GM21423 (cell line): ENCODE data around the gene CCL27.

Experiments
- ATAC-seq: cut with Tn5 transposase; IDR thresholded peaks from one replicate; pipeline ENCODE4 v1.9.1; 2021; ENCODE audit warnings: mild to moderate bottlenecking, moderate library complexity; ENCODE audit not compliant: unreplicated experiment

The CCL27 gene

DNA sequence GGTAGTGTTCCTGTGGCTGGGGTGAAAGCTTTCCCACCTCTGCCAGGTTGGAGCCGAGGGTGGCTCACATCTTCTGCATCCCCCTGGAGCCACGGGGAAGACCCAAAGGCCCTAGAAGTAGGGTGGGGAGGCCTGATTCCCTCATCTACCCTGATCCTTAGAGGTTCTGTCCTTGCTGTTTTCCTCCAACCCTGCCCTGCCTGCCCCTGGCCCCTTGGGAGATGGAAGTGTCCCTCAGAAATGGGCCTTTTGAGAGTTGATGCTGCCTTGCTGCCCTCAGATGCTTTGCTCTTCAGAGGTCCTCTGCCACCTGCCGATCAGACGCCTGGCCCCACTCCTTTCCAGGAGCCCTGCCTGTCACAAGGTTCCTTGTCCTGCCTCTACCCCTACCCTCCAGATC is 22.4 kb upstream of the CCL27 start:
- ATAC-seq: no peak

DNA sequence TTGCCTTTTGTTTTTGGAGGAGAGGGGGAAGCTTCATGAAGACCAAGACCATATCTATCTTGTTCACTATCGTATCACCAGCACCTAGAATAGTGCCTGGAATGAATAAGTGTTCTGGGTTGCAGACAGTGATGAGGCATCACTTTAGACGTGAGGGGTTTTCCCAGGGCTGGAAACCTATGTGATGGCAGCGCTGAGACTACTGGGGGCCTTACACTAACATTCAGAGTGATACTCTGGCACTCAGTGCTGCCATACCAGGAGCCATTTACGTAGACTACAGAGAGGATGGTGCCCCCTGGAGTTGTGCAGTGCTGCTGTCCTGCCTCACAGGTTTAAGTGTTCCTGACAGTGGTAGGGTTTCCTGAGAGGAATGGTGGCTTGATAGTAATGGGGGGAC is 21.7 kb upstream of the CCL27 start:
- ATAC-seq: no peak

DNA sequence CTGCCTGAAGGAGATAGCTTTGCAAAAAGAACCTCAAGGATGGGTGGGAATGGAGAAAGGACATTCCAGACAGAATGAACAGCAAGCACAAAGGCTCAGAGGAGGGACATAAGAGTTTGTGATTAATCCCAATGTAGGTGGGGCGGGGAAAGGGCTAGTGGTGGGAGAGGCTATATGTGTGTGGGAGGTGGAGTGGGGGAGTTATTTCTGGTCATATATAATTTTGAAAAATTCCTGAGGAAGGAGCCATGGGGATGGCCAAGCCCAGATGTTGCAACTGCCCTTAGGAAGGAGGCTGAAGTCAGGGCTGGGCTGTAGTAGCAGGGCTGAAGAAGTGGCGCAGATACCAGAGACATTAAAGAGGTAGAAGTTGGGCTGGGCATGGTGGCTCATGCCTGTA is 13.4 kb upstream of the CCL27 start:
- no peak for ATAC-seq

DNA sequence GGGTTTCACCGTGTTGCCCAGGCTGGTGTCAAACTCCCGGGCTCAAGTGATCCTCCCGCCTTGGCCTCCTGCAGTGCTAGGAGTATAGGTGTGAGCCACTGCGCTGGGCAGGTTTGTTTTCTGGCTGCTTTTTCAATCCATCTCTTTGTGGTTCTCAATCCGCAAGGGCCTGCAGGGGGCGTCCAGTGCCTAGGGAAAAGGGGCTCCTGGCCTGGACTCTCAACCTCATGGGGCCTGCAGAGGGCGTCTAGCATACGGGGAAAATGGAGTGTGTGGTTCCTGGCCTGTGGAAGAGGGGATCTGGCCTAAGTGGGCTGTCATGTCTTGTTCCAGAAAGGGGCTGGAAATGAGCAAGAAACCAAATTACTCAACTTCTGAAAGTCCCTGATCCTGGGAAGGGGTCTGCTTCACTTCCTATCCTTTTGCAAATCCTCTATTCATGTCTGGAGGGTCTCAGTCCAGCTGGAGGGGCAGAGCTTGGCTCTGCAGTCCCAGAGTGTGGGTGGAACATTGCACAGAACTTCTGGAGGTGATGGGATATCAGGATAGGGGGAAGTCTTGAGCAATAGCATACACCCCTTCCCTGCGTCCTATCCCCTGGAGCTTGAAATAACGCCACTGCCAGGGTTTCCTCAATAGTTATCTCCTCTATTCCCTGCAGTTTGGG is 12.7 kb upstream of the CCL27 start:
- no peak for ATAC-seq

DNA sequence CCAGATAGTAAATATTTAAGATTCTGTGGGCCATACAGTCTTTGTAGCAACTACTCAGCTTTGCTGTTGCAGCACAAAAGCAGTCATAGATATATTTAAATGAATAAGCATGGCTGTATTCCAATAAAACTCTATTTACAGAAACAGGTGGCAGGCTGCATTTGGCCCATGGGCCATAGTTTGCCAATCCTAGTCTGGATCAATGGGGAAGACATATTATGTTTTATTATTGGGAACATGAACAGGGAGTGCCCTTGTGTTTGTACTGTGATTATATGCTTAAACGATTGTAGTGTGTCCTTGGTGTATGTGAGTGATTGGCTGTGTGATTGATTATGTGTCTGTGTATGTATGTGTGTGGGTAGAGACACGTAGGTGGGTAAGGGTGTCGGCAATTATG is 12.0 kb upstream of the CCL27 start:
- ATAC-seq: no peak

DNA sequence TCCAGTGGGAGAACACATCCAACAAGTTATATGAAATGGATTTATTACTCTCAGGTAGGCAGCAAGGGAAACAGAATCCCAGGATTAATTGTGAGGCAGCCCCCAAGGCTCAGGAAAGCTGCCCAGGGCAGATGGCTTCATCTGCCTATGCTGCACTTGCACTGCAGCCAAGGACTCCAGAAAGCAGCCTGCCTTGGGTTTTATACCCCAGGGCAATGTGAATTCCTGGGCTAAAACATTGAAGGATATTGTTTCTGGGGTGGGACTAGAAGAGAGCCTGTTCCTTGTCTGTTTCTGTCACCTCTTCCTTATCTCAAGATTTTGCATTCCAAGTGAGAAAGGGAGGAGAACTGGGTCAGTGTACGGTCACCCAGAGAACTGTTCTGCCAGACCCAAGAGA is 8.8 kb upstream of the CCL27 start:
- no peak for ATAC-seq

DNA sequence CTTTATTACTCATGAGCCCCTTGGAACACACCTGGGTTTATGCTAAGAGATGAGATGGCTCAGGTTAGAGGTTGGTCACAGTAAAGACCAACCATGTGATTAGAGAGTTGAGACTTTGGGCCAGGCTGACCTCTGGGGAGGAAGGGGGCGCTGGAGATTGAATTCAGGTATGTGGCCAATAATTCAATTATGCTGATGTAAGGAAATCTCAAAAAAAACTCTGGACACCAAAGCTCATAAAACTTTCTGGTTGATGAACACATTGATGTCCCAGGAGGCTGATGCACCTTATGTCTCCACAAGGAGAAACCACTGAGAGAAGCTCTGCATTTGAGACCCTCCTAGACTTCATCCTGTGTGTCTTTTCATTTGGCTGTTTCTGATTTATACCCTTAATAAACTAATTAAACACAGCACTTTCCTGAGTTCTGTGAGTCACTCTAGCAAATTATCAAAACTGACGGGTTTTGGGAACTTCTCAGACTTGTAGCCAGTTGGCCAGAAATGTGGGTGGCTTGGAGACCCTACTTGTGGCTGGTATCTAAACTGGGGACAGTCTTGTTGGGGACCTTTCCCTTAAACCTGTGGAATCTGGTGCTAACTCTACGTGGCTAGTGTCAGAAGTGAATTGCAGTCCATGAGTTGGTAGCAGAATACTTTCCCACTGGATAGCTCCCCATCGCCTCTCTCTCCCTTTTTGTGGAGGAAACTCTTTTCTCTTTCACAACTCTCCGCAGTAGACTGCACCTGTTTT is 7.5 kb upstream of the CCL27 start:
- ATAC-seq: no peak

DNA sequence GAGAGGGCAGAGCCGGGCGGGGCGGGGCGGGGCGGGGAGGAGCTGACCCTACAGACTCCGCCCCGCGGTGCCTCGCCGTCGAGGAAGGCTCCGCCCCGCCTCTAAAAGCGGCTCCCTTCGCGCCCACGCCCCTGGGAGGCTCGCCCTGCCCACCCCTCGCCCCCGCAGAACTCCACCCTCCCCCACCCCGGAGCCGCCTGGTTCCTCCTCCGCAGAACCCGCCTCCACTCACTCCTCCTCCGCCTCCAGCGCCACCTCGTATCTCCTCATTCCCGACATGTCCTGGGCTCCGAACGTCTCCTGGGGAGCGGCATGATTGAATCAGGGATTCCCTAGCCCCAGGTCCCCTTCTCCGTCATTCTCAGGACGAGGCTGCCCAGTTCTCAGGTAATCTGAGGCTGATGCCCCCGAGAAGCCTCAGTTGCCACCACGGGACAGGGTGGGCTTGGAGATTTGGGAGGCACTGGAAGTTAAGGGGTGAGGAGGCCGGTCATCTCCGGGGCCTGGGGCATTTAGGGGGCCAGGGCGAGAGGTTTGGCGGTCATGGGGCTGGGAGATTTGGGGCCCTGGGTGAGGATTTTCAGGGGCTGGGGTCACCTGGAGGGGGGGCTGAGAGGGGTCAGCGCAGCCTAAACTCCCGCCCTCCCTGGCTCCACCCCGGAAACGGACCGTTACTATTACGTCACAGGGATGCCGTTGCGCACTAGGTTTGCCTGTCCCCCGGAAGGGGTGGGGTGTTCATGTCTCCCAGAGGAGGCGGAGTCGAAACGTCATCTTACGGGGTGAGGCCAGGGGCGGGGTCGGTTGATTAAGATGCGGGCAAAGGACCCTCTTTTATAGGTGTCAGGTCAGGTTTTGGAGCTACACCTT is 3.2 kb upstream of the CCL27 start:
- ATAC-seq: peak; percentile 76

DNA sequence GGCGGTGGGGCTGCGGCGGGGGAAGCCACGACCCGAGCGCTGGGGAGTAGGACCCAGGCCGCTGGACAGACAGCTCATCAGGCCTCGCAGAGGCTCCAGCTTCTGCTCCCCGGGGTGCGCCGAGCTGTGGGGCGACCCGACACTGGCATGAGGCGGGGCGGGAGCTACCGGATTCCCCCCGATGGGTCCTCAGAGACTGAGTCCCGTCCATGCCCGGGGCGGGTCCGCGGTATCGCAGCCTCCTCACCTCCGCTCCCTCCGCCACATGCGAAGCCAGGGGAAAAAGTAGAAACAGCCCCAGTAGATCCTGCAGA is 2.6 kb upstream of the CCL27 start:
- ATAC-seq: no peak

DNA sequence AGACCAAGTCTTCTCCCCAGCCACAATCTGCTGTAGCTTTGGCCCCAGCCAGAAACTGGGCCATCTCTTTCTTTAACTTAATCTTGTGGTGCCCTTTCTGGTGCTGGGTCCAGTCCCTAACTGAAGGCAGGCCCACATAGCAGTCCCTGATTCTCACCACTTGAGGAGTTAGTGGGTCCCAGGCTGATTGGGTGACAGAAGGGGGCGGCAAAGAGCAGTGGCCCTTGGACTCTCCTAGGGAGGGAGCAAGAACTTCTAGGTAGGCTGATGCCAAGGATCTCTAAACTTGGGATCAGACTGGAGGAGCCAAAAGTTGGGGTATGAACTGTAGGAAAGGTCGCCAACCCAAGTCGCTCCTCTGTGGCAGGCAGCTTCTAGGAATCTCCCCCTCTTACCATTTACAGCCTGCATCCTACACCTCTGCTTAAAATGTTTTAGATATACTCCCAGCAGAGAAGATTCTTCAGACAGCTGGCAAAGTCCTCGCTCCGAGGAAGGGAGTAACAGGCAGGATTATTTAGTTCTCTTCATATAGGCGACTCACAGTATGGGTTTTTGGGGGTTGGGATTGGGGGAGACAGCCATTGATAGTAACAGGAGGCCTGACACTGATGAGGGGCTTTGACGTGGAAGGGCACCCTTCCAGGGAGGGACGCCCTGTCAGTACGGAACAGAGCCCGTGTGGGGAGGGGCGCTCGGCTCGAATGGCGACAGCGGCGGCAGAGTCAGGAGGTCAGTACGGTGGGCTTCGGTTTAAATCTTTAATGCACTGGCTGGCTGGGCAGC is 2.0 kb upstream of the CCL27 start:
- ATAC-seq: no peak

DNA sequence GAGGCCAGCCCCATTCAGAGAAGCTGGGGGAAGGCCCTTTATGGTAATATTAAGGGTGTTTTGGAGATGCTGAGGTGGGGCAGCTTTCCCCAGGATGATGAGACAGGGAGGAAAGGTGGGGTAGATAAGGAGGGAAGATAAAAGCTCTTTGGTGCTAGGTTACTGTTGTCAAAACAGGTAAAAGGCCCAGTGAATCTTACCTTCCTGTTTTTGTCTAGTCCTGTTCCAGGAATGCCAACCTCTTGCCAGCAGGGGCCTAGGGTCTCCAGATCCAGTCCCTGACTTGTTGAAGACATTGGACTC is 797 bp upstream of the CCL27 start:
- ATAC-seq: no peak

DNA sequence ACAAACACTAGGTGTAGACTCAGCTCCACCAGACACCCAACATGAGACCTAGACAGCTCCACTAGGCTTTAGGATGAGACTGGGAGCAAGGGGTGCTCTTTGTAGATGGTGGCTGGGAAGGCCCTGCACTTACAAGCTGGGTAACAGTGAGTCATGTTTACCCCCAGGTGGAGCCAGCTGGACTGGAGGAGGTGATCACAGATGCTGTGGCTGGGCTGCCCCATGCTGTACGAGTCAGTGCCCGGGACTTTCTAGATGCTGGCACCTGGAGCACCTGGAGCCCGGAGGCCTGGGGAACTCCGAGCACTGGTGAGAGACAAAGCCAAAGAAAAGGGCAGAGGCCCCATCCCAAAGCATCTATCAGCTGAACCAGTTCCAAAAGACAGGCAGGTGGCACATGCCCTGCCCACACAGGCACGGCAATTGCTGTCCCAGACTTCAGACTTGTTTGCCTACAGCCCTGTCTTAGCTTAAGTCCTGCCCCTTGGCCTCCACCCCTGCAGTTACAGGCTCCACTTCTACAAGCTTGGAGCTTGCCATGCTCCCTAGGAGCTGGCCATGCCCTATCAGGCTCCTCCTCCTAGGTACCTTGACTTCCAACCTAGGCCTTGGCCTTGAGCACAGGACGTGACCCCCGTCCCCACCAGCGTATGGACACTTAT is 2.7 kb downstream of the CCL27 start:
- ATAC-seq: no peak

DNA sequence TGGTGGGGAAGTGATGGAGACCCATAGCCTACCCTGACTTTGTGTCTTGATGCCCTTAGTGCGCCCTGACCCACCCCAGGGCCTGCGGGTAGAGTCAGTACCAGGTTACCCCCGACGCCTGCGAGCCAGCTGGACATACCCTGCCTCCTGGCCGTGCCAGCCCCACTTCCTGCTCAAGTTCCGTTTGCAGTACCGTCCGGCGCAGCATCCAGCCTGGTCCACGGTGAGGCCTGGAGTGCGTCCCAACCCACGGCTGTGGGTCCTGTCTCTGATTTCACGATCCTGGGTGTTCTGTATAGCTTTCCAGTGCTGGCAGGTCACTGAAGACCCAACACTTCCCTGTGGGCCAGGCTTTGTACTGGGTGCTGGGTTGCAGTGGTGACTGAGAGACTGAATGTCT is 4.0 kb downstream of the CCL27 start:
- ATAC-seq: no peak

DNA sequence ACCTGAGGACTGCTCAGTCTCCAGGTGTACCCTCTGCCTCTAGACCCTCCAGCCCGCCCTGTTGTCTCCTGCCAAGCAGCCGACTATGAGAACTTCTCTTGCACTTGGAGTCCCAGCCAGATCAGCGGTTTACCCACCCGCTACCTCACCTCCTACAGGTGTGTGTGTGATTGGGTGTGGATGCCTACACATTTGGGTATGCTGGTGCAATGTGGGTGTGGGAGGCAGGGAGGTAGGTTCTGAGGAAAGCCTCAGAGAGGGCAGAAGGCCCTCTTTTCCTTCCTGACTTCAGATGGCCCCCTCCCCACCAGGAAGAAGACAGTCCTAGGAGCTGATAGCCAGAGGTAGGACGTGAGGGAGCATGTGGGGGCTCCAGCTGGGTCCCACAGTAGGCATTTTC is 5.5 kb downstream of the CCL27 start:
- no peak for ATAC-seq

DNA sequence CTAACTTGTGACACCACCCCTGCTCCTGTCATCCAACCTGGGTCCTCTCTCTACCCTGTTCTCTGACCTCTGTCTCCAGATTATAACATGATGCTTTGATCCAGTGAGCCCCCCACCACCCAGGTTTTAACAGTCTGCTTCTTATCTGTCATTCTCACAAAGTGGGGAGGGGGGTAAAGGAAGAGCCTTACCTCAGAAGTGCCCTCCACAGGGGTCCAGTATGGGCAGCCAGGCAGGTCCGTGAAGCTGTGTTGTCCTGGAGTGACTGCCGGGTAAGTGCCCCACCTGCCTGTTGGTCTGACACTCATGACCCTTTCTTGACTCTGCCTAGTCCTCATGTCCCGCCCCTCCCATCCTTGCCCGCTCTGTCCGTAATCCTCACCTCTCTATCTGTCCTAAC is 7.1 kb downstream of the CCL27 start:
- no peak for ATAC-seq

DNA sequence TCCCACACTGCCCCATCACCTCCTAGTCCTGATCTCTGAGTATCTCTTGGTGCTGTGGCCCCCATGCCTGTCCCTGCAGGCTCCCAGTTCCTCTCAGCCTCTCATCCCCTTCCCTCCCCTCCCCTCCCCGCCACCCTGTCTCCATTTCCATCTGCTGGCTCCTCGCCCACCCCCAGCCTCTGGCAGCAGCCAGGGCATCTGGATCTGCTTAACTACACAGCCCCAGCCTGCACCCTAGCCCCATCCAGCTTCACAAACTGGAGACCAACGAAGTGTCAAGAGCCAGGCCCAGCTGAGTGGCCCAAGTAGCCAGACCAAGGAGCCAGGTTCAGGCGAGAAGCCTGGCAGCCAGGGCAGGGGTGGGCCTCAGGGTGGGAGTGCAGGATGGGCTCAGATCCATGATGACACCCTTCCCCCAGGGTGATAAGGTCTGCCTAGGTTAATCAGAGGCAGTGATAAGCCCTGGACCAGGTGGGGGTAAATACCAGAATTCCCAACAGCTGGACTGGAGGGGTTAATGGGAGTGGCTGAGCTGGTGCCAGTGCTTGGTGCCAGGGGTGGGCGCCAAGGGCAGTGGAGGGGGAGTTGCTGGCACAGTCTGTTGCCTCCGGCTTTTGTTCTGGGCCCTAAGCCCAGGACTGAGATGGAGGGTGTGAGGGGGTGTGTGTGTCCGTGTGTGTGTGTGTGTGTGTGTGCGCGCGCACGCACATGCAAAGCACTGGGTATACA is 8.0 kb downstream of the CCL27 start:
- ATAC-seq: no peak

DNA sequence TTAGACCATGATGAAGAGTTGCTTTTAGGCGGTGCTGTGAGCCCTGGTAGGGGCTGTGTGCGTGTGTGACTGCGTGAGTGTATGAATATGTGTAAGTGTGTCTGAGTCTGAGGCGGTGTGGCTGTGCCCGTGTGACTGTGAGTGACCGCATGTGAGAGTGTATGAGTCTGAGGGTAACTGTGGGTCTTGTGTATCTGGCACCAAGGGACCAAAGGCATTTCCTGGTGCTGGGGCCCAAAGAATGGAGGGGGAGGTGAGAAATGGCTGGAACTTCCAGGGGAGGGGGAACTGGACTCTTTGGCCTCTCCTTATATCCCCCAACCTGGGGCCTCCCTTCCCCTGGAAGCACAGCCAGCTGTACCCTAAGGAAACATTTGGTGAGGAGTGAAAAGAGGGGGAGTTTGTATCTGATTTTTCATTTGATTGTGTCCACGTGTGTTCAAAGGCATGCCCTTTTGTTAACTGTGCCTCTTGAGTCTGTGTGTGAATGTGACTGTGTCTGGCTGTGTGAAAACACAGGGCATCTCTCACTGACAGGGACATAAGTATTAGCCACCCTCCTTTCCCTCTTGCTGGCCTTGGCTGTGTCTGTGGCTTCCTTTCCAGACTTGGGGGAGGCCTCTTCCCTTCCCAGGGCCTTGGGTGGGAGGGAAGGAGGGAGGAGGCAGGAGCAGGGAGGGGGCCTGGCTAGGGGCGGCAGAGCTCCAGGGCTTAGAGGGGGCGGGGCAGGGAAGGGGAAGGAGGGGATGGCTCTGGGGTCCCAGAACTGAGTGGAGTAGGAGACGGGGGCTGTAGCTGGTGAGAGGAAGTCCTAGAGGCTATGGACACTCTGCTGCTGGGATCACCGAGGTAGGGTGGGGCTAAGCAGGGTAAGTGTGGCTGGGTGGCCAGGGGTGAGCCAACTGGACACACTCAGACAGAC is 9.0 kb downstream of the CCL27 start:
- no peak for ATAC-seq

DNA sequence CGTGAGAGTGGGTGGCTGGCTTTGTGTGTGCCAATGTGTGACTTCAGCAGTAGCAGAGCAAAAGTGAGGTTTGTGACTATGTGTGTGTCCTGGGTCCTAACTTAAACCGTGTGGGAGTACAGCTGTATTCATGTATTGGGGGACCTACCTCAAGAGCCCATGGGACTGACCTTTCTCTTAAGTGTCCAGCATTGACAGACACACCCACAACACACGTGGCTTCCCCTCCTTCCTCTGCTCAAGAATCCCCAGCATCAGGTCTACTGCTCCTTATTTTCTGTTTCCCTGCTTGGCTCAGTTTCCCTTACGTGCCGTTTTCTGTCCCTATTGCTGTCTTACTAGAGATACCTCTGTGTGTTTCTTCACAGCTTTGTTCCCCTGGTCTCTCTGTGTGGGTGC is 9.9 kb downstream of the CCL27 start:
- no peak for ATAC-seq

DNA sequence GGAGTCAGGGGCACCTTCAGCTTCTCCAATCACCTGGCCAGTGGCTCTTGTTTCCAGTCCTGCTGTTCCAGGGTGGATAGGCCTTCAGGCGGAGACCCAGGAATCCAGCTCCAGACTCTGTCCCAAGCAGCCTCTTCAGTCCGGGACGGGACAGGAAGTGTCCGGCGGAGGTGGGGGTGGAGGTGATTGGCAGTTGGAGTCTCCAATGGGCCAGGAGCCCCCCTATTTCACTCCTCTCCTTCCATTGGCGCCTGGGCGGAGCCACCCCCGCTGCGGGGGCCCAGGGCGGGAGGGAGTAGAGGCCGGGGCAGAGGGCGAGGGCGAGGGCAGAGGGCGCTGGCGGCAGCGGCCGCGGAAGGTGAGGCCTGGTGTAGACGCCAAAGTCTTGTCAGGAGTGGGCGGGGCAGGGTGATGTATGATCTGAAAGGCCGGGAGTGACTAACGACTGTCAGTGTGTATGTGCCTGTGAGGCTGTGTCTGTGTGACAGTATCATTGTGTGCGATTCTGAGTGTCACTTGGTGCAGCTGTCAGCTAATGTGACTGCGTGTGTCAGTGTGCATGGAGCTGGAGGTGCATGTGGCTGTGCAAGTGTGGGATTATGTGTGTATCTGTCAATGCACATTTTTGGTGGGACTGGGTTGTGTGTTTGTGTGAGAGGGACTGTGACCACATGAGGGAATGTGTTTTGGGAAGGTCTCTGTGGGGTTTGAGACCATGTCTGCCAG is 10.4 kb downstream of the CCL27 start, which contains the start of gene IL11RA:
IL11RA (plus strand) TSS at position 310 of the 726 bp plus-strand sequence. CDS start 3,033 bp downstream, outside the sequence.
- ATAC-seq: no peak
